ENCODE data around the gene MREG.

Gene MREG

DNA sequence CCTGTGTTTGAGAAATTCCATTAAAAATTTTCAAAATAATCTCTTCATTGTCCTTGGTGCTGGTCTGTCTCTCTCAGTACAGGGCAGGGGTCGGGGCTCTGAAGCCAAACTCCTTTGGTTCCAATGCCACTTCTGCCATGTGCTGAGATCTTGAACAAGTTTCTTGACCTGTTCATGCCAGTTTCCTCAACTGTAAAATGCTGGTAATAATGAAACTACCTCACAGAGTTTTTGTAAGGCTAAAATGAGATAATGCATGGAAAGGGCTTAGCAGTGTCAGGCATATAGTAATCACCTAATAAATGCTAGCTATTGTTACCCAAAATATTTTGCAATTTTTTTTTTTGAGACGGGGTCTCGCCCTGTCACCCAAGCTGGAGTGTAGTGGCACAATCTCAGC is 16.9 kb upstream of the MREG start:
- H2AFZ ChIP-seq (ENCODE audit: insufficient read depth, low read length, poor library complexity): no peak overlapping the region
- no peak overlapping the region for H3K14ac ChIP-seq (ENCODE audit: low read length)
- H3K27ac ChIP-seq (ENCODE audit: low read depth, low read length): no peak overlapping the region
- H4K91ac ChIP-seq (ENCODE audit: low read depth, low read length): no peak overlapping the region
- peaks cover 0 to 4% of the 10 kb centered on the region in 2 experiments for H3K4me1 ChIP-seq (ENCODE audit: control insufficient read depth in 1 of 2, insufficient read depth in 2 of 2, low read length in 2 of 2)
- H4K12ac ChIP-seq (ENCODE audit: low read depth, low read length): no peak overlapping the region
- H4K8ac ChIP-seq (ENCODE audit: low read depth, low read length): no peak overlapping the region
- no peak overlapping the region for H3K18ac ChIP-seq (ENCODE audit: low read length)
- no peak for DNase-seq
- no peak overlapping the region for H2AK5ac ChIP-seq (ENCODE audit: low read length)
- no peaks in the 10 kb centered on the region for H3K27me3 ChIP-seq (ENCODE audit: insufficient read depth, low read length)
- no CpG with 5 or more reads among the region's 3 CpGs for WGBS (ENCODE audit: extremely low coverage, insufficient coverage, insufficient read length)
- H3K79me2 ChIP-seq (ENCODE audit: control insufficient read depth, insufficient read depth, low read length, poor library complexity): no peaks in the 10 kb centered on the region
- no peak overlapping the region for H2BK5ac ChIP-seq (ENCODE audit: low read depth, low read length, poor library complexity)
- H3K36me3 ChIP-seq (ENCODE audit: control insufficient read depth in 1 of 2, insufficient read depth in 2 of 2, low read length in 2 of 2): no peaks in the 10 kb centered on the region
- no peak overlapping the region for H3K4me2 ChIP-seq (ENCODE audit: low read length)
- no peaks in the 10 kb centered on the region for H3K9me3 ChIP-seq (ENCODE audit: insufficient read depth, low read depth, low read length)
- H2BK12ac ChIP-seq (ENCODE audit: low read length): no peak overlapping the region
- H3K4me3 ChIP-seq (ENCODE audit: low read depth, low read length): no peak overlapping the region
- H3K9ac ChIP-seq (ENCODE audit: low read length): no peak overlapping the region
- no peak overlapping the region for H3K4ac ChIP-seq (ENCODE audit: low read depth, low read length)
- no peak overlapping the region for H3K23ac ChIP-seq (ENCODE audit: low read length)
- no peaks in the 10 kb centered on the region for H3K79me1 ChIP-seq (ENCODE audit: low read length)
- H2BK120ac ChIP-seq (ENCODE audit: insufficient read depth, low read length, poor library complexity): no peak overlapping the region

DNA sequence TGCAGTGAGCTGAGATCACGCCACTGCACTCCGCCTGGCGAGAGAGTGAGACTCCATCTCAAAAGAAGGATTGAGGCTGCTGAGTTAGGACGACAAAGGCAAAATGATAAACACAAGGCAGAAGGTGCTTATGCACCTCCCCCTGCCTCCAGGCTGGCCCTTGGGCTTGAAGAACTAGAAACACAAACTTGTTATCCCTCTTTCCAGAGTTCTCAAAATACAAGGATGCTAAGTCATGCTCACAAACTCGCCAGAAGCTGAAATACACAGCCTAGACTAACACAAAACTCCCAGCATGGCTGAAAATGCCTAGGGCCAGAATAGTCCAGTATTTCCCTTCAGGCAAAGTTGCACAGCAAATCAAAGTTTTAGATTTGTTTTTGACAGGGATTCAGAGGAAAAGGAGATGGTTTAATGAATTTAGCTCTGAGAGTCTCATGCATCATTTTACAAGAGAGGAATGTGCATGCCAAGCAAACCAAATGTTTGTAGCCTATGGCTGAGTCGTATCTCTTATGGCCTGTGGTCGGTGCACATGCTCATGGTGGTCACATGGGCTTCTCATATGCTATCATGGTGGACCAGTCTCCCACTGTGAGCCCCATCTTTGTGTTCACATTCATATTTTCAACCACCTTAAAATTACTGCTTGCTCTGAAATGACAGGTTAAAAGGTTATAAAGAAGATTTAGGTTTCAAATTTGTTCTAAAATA is 16.2 kb upstream of the MREG start:
- H4K91ac ChIP-seq (ENCODE audit: low read depth, low read length): no peak overlapping the region
- no peak overlapping the region for H3K9ac ChIP-seq (ENCODE audit: low read length)
- H2BK120ac ChIP-seq (ENCODE audit: insufficient read depth, low read length, poor library complexity): no peak overlapping the region
- no peaks in the 10 kb centered on the region for H3K36me3 ChIP-seq (ENCODE audit: control insufficient read depth in 1 of 2, insufficient read depth in 2 of 2, low read length in 2 of 2)
- no peaks in the 10 kb centered on the region for H3K79me2 ChIP-seq (ENCODE audit: control insufficient read depth, insufficient read depth, low read length, poor library complexity)
- peak overlapping the region; percentile 37 for H4K8ac ChIP-seq (ENCODE audit: low read depth, low read length)
- H3K14ac ChIP-seq (ENCODE audit: low read length): no peak overlapping the region
- peak; percentile 94 to 99 for DNase-seq
- peak overlapping the region; percentile 52 for H3K27ac ChIP-seq (ENCODE audit: low read depth, low read length)
- H3K18ac ChIP-seq (ENCODE audit: low read length): no peak overlapping the region
- H3K4me3 ChIP-seq (ENCODE audit: low read depth, low read length): no peak overlapping the region
- no CpG with 5 or more reads among the region's 7 CpGs for WGBS (ENCODE audit: extremely low coverage, insufficient coverage, insufficient read length)
- H3K4me2 ChIP-seq (ENCODE audit: low read length): no peak overlapping the region
- no peak overlapping the region for H2AK5ac ChIP-seq (ENCODE audit: low read length)
- H3K4ac ChIP-seq (ENCODE audit: low read depth, low read length): no peak overlapping the region
- H3K23ac ChIP-seq (ENCODE audit: low read length): no peak overlapping the region
- H3K4me1 ChIP-seq (ENCODE audit: control insufficient read depth in 1 of 2, insufficient read depth in 2 of 2, low read length in 2 of 2): peaks cover 0 to 4% of the 10 kb centered on the region in 2 experiments
- H3K27me3 ChIP-seq (ENCODE audit: insufficient read depth, low read length): no peaks in the 10 kb centered on the region
- no peak overlapping the region for H2AFZ ChIP-seq (ENCODE audit: insufficient read depth, low read length, poor library complexity)
- no peak overlapping the region for H4K12ac ChIP-seq (ENCODE audit: low read depth, low read length)
- no peak overlapping the region for H2BK5ac ChIP-seq (ENCODE audit: low read depth, low read length, poor library complexity)
- no peaks in the 10 kb centered on the region for H3K9me3 ChIP-seq (ENCODE audit: insufficient read depth, low read depth, low read length)
- H3K79me1 ChIP-seq (ENCODE audit: low read length): no peaks in the 10 kb centered on the region
- H2BK12ac ChIP-seq (ENCODE audit: low read length): no peak overlapping the region

DNA sequence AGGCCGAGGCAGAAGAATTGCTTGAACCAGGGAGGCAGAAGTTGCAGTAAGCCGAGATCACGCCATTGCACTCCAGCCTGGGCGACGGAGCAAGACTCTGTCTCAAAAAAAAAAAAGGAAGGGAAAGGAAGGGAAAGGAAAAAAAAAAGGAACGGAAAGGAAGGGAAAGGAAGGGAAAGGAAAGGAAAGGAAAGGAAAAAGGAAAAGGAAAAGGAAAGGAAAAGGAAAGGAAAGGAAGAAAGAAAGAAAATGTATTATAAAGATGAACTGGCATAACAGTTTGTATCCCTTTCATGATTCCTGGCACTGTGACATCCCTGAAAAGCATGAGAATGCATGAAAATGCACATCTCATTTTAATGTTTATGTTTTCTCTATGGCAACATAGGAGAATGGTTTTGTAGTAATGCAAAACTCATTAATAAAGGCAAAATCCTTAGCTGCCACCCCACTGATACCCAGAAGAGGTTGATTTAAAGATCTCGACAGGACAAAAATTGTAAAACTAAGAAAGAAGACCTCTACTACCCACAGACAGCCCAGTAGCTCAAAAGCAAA is 11.5 kb upstream of the MREG start:
- H3K27me3 ChIP-seq (ENCODE audit: insufficient read depth, low read length): no peaks in the 10 kb centered on the region
- H3K4ac ChIP-seq (ENCODE audit: low read depth, low read length): no peak overlapping the region
- no peak overlapping the region for H3K9ac ChIP-seq (ENCODE audit: low read length)
- no peak overlapping the region for H3K14ac ChIP-seq (ENCODE audit: low read length)
- H2AK5ac ChIP-seq (ENCODE audit: low read length): no peak overlapping the region
- H3K9me3 ChIP-seq (ENCODE audit: insufficient read depth, low read depth, low read length): no peaks in the 10 kb centered on the region
- no peak overlapping the region for H4K91ac ChIP-seq (ENCODE audit: low read depth, low read length)
- WGBS (ENCODE audit: extremely low coverage, insufficient coverage, insufficient read length): no CpG with 5 or more reads among the region's 7 CpGs
- no peak overlapping the region for H2BK12ac ChIP-seq (ENCODE audit: low read length)
- no peak overlapping the region for H3K4me2 ChIP-seq (ENCODE audit: low read length)
- H3K23ac ChIP-seq (ENCODE audit: low read length): no peak overlapping the region
- no peaks in the 10 kb centered on the region for H3K36me3 ChIP-seq (ENCODE audit: control insufficient read depth in 1 of 2, insufficient read depth in 2 of 2, low read length in 2 of 2)
- peaks cover 0 to 4% of the 10 kb centered on the region in 2 experiments for H3K4me1 ChIP-seq (ENCODE audit: control insufficient read depth in 1 of 2, insufficient read depth in 2 of 2, low read length in 2 of 2)
- no peak overlapping the region for H3K27ac ChIP-seq (ENCODE audit: low read depth, low read length)
- H2BK120ac ChIP-seq (ENCODE audit: insufficient read depth, low read length, poor library complexity): no peak overlapping the region
- no peak overlapping the region for H3K18ac ChIP-seq (ENCODE audit: low read length)
- no peak overlapping the region for H4K12ac ChIP-seq (ENCODE audit: low read depth, low read length)
- no peak overlapping the region for H2BK5ac ChIP-seq (ENCODE audit: low read depth, low read length, poor library complexity)
- H4K8ac ChIP-seq (ENCODE audit: low read depth, low read length): no peak overlapping the region
- no peaks in the 10 kb centered on the region for H3K79me2 ChIP-seq (ENCODE audit: control insufficient read depth, insufficient read depth, low read length, poor library complexity)
- no peak for DNase-seq
- H2AFZ ChIP-seq (ENCODE audit: insufficient read depth, low read length, poor library complexity): no peak overlapping the region
- no peaks in the 10 kb centered on the region for H3K79me1 ChIP-seq (ENCODE audit: low read length)
- H3K4me3 ChIP-seq (ENCODE audit: low read depth, low read length): no peak overlapping the region

DNA sequence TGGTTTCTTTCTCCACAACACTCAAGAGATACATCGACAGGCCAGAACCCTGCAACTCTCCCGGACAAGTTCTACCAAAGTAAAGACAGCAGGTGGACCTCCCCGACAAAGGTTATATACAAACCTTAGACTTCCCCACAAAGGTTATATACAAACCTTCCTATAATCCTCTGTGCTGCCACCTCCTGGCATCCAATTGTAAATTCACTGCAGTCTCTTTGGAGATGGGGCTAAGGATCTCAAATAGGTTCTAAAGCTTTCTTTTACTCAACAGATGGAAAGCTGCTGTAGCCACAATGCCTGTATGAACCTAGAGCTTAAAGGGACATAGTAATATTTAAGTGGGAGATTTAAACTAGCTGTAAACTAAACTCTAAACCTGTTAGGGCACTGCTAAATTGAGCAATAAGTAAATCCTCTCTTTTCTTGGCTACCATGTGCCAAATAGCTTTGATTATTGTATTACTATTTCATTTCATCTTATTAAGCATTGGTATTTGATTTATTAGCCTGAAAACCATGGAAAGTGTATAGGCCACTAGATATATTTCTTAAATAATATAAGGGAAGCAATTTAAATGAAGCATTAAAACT is 9.8 kb upstream of the MREG start:
- WGBS (ENCODE audit: extremely low coverage, insufficient coverage, insufficient read length): no CpG with 5 or more reads among the region's 3 CpGs
- Histone ChIP-seq H3K27ac (ENCODE audit: low read depth, low read length) (no peak overlapping the region), H3K27me3 (ENCODE audit: insufficient read depth, low read length) (no peaks in the 10 kb centered on the region), H3K9ac (ENCODE audit: low read length) (no peak overlapping the region), H4K8ac (ENCODE audit: low read depth, low read length) (no peak overlapping the region), H2BK5ac (ENCODE audit: low read depth, low read length, poor library complexity) (no peak overlapping the region), H3K4me1 (ENCODE audit: control insufficient read depth in 1 of 2, insufficient read depth in 2 of 2, low read length in 2 of 2) (no peaks in the 10 kb centered on the region), H3K18ac (ENCODE audit: low read length) (no peak overlapping the region), H4K91ac (ENCODE audit: low read depth, low read length) (no peak overlapping the region), H3K4me2 (ENCODE audit: low read length) (no peak overlapping the region), H2BK12ac (ENCODE audit: low read length) (no peak overlapping the region), H3K4me3 (ENCODE audit: low read depth, low read length) (no peak overlapping the region), H2BK120ac (ENCODE audit: insufficient read depth, low read length, poor library complexity) (no peak overlapping the region), H3K36me3 (ENCODE audit: control insufficient read depth in 1 of 2, insufficient read depth in 2 of 2, low read length in 2 of 2) (no peaks in the 10 kb centered on the region), H3K79me1 (ENCODE audit: low read length) (no peaks in the 10 kb centered on the region), H3K14ac (ENCODE audit: low read length) (no peak overlapping the region), H4K12ac (ENCODE audit: low read depth, low read length) (no peak overlapping the region), H2AK5ac (ENCODE audit: low read length) (no peak overlapping the region), H3K4ac (ENCODE audit: low read depth, low read length) (no peak overlapping the region), H3K23ac (ENCODE audit: low read length) (no peak overlapping the region), H2AFZ (ENCODE audit: insufficient read depth, low read length, poor library complexity) (no peak overlapping the region), H3K9me3 (ENCODE audit: insufficient read depth, low read depth, low read length) (no peaks in the 10 kb centered on the region), H3K79me2 (ENCODE audit: control insufficient read depth, insufficient read depth, low read length, poor library complexity) (no peaks in the 10 kb centered on the region)
- DNase-seq: peak; percentile 48 to 78
